ENCODE data around the gene CDC7.

CDC7 gene

GRCh38 chr1:91555821-91556531, 55.3 kb downstream of the CDC7 start:
- no peak for TF ChIP-seq YY1 (IDR thresholded peaks at IDR 0.05; ENCODE audit: insufficient read depth, insufficient read length)
- TF ChIP-seq SUZ12 (IDR thresholded peaks at IDR 0.05; ENCODE audit: extremely low read depth, insufficient read depth, insufficient read length): no peak
- no peaks in the 10 kb centered on the region for H3K36me3 ChIP-seq (ENCODE audit: insufficient read depth, insufficient read length, low read length)
- H3K9ac ChIP-seq (ENCODE audit: insufficient read length, low read depth): no peak overlapping the region
- no peak overlapping the region for H3K4me3 ChIP-seq (ENCODE audit: insufficient read length, low read depth)
- H3K4me1 ChIP-seq (ENCODE audit: insufficient read depth, insufficient read length): no peaks in the 10 kb centered on the region
- no peaks in the 10 kb centered on the region for H3K27me3 ChIP-seq (ENCODE audit: insufficient read depth, insufficient read length)
- no peak for DNase-seq (ENCODE audit: low read depth, low spot score)
- H3K9me3 ChIP-seq (ENCODE audit: insufficient read depth, low read length): no peaks in the 10 kb centered on the region

GRCh38 chr1:91556556-91556955, 55.9 kb downstream of the CDC7 start:
- TF ChIP-seq SUZ12 (IDR thresholded peaks at IDR 0.05; ENCODE audit: extremely low read depth, insufficient read depth, insufficient read length) (no peak), ZNF274 (IDR thresholded peaks at IDR 0.05; ENCODE audit: low read depth, low read length) (no peak), YY1 (IDR thresholded peaks at IDR 0.05; ENCODE audit: insufficient read depth, insufficient read length) (no peak)
- H3K9ac ChIP-seq (ENCODE audit: insufficient read length, low read depth): no peak overlapping the region

GRCh38 chr1:91557039-91557690, 56.5 kb downstream of the CDC7 start:
- no peak for DNase-seq (ENCODE audit: low read depth, low spot score)
- no peak for TF ChIP-seq ZNF274 (IDR thresholded peaks at IDR 0.05; ENCODE audit: low read depth, low read length)
- no peak for TF ChIP-seq SUZ12 (IDR thresholded peaks at IDR 0.05; ENCODE audit: extremely low read depth, insufficient read depth, insufficient read length)
- no peak for TF ChIP-seq YY1 (IDR thresholded peaks at IDR 0.05; ENCODE audit: insufficient read depth, insufficient read length)
- H3K9ac ChIP-seq (ENCODE audit: insufficient read length, low read depth): no peak overlapping the region
- H3K36me3 ChIP-seq (ENCODE audit: insufficient read depth, insufficient read length, low read length): no peaks in the 10 kb centered on the region
- no peaks in the 10 kb centered on the region for H3K4me1 ChIP-seq (ENCODE audit: insufficient read depth, insufficient read length)
- no peaks in the 10 kb centered on the region for H3K27me3 ChIP-seq (ENCODE audit: insufficient read depth, insufficient read length)
- H3K4me3 ChIP-seq (ENCODE audit: insufficient read length, low read depth): no peak overlapping the region
- H3K9me3 ChIP-seq (ENCODE audit: insufficient read depth, low read length): no peaks in the 10 kb centered on the region

More at GRCh38 chr1:91556556-91556955, 55.9 kb downstream of the CDC7 start:
- Histone ChIP-seq H3K4me3 (ENCODE audit: insufficient read length, low read depth) (no peak overlapping the region), H3K9me3 (ENCODE audit: insufficient read depth, low read length) (no peaks in the 10 kb centered on the region), H3K4me1 (ENCODE audit: insufficient read depth, insufficient read length) (no peaks in the 10 kb centered on the region), H3K36me3 (ENCODE audit: insufficient read depth, insufficient read length, low read length) (no peaks in the 10 kb centered on the region), H3K27me3 (ENCODE audit: insufficient read depth, insufficient read length) (no peaks in the 10 kb centered on the region)
- no peak for DNase-seq (ENCODE audit: low read depth, low spot score)

GRCh38 chr1:91557826-91558225, 57.2 kb downstream of the CDC7 start:
- no peak for DNase-seq (ENCODE audit: low read depth, low spot score)
- Histone ChIP-seq H3K4me3 (ENCODE audit: insufficient read length, low read depth) (no peak overlapping the region), H3K36me3 (ENCODE audit: insufficient read depth, insufficient read length, low read length) (no peaks in the 10 kb centered on the region), H3K27me3 (ENCODE audit: insufficient read depth, insufficient read length) (no peaks in the 10 kb centered on the region), H3K4me1 (ENCODE audit: insufficient read depth, insufficient read length) (no peaks in the 10 kb centered on the region), H3K9ac (ENCODE audit: insufficient read length, low read depth) (no peak overlapping the region), H3K9me3 (ENCODE audit: insufficient read depth, low read length) (no peaks in the 10 kb centered on the region)
- no peak for TF ChIP-seq ZNF274 (IDR thresholded peaks at IDR 0.05; ENCODE audit: low read depth, low read length)
- no peak for TF ChIP-seq SUZ12 (IDR thresholded peaks at IDR 0.05; ENCODE audit: extremely low read depth, insufficient read depth, insufficient read length)
- TF ChIP-seq YY1 (IDR thresholded peaks at IDR 0.05; ENCODE audit: insufficient read depth, insufficient read length): no peak

- H3K4me1 ChIP-seq (ENCODE audit: insufficient read depth, insufficient read length): no peaks in the 10 kb centered on the region
- no peaks in the 10 kb centered on the region for H3K27me3 ChIP-seq (ENCODE audit: insufficient read depth, insufficient read length)
- TF ChIP-seq YY1 (IDR thresholded peaks at IDR 0.05; ENCODE audit: insufficient read depth, insufficient read length) (no peak), SUZ12 (IDR thresholded peaks at IDR 0.05; ENCODE audit: extremely low read depth, insufficient read depth, insufficient read length) (no peak)
- no peak for DNase-seq (ENCODE audit: low read depth, low spot score)
- no peak overlapping the region for H3K4me3 ChIP-seq (ENCODE audit: insufficient read length, low read depth)
- H3K9me3 ChIP-seq (ENCODE audit: insufficient read depth, low read length): peaks cover 11% of the 10 kb centered on the region
- H3K36me3 ChIP-seq (ENCODE audit: insufficient read depth, insufficient read length, low read length): no peaks in the 10 kb centered on the region
- no peak overlapping the region for H3K9ac ChIP-seq (ENCODE audit: insufficient read length, low read depth)
Observed at GRCh38 chr1:91559046-91559750, 58.5 kb downstream of the CDC7 start.

- Histone ChIP-seq H3K9me3 (ENCODE audit: insufficient read depth, low read length) (peaks cover 12% of the 10 kb centered on the region), H3K9ac (ENCODE audit: insufficient read length, low read depth) (no peak overlapping the region), H3K27me3 (ENCODE audit: insufficient read depth, insufficient read length) (no peaks in the 10 kb centered on the region), H3K4me3 (ENCODE audit: insufficient read length, low read depth) (no peak overlapping the region), H3K4me1 (ENCODE audit: insufficient read depth, insufficient read length) (no peaks in the 10 kb centered on the region), H3K36me3 (ENCODE audit: insufficient read depth, insufficient read length, low read length) (no peaks in the 10 kb centered on the region)
- DNase-seq (ENCODE audit: low read depth, low spot score): no peak
- no peak for TF ChIP-seq YY1 (IDR thresholded peaks at IDR 0.05; ENCODE audit: insufficient read depth, insufficient read length)
- no peak for TF ChIP-seq SUZ12 (IDR thresholded peaks at IDR 0.05; ENCODE audit: extremely low read depth, insufficient read depth, insufficient read length)
- no peak for TF ChIP-seq ZNF274 (IDR thresholded peaks at IDR 0.05; ENCODE audit: low read depth, low read length)
Observed at GRCh38 chr1:91559838-91560565, 59.4 kb downstream of the CDC7 start.

All from NT2/D1 (cell line).